ENCODE data around the gene TOMM40L. TPM values are rescaled to one million over a fixed set of nuclear protein-coding genes. Genes with fewer than 3 reads are reported as not detected.

TOMM40L gene
- total RNA-seq, 1 experiment from 2014 or later = 6.7 TPM

DNA sequence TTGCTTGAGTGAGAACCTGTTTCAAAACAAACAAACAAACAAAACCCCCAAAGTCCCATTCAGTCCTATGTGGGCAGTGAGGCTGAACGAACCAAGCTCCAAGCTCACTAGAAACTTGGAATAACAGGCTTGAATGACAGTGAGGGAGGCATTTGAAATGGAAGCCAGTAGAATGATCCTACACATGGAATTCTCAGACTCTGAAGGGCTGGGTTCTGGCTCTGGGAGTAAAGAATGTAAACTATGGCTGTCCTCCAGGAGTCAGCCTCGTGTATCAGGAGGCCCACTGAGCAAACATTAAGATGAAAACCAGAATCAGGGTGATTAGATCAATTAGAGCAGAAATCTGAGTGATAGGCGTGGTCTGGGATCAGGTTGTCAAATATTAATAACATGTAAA, 47.5 kb downstream of the TOMM40L start:
- Histone ChIP-seq H3K36me3 (ENCODE audit: low read depth) (no peaks in the 10 kb centered on the region), H3K4me3 (no peak overlapping the region), H3K27ac (no peak overlapping the region), H3K9me3 (ENCODE audit: insufficient read depth, low read depth) (no peaks in the 10 kb centered on the region), H3K79me2 (ENCODE audit: low read depth) (no peaks in the 10 kb centered on the region), H3F3A (ENCODE audit: insufficient read depth, low read depth) (no peaks in the 10 kb centered on the region), H3K4me2 (no peak overlapping the region), H3K27me3 (ENCODE audit: insufficient read depth, low read depth) (no peaks in the 10 kb centered on the region; the same call in 1 of the 2 replicates), H3K4me1 (replicated peaks; ENCODE audit: insufficient read depth) (no peaks in the 10 kb centered on the region), H4K20me1 (ENCODE audit: insufficient read depth) (no peaks in the 10 kb centered on the region), H3K9me2 (ENCODE audit: insufficient read depth) (no peaks in the 10 kb centered on the region), H2AFZ (no peak overlapping the region)
- CTCF ChIA-PET = no interaction called here
- POLR2A ChIA-PET (ENCODE audit: unreplicated experiment) = no interaction called here
- no TSS peak for BruUV-seq (replicated peaks)
- no peak for DNase-seq
- TF ChIP-seq, protein P1, sequence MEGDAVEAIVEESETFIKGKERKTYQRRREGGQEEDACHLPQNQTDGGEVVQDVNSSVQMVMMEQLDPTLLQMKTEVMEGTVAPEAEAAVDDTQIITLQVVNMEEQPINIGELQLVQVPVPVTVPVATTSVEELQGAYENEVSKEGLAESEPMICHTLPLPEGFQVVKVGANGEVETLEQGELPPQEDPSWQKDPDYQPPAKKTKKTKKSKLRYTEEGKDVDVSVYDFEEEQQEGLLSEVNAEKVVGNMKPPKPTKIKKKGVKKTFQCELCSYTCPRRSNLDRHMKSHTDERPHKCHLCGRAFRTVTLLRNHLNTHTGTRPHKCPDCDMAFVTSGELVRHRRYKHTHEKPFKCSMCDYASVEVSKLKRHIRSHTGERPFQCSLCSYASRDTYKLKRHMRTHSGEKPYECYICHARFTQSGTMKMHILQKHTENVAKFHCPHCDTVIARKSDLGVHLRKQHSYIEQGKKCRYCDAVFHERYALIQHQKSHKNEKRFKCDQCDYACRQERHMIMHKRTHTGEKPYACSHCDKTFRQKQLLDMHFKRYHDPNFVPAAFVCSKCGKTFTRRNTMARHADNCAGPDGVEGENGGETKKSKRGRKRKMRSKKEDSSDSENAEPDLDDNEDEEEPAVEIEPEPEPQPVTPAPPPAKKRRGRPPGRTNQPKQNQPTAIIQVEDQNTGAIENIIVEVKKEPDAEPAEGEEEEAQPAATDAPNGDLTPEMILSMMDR (conservative IDR thresholded peaks at IDR 0.05) = no peak
- TF ChIP-seq EZH2 (IDR thresholded peaks at IDR 0.05; ENCODE audit: low read depth) = no peak
- intact Hi-C loops (cut with micrococcal nuclease; ENCODE audit: unreplicated experiment) = no loop called here

DNA sequence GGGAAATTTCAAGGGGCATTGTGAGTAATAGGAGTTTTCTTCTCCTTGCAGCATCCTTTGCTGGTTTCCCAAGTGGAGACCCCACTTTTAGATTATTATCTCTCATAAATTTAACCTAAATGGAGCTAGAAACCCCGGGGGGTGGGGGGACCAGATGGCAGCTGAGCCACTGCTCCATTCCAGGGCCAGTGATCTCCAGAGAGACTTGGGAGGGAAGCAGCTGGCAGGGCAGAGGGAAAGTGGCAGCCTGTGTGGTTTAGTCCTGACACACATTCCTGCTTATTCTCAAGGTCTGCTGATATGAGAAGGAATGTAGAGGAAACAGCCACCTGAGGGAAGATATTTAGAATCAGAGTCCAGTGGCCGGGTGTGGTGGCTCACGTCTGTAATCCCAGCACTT, 49.0 kb downstream of the TOMM40L start:
- Histone ChIP-seq H3K4me2 (no peak overlapping the region), H3K4me3 (no peak overlapping the region), H3K27me3 (ENCODE audit: insufficient read depth, low read depth) (peaks cover 7% of the 10 kb centered on the region; the same call in 1 of the 2 replicates), H4K20me1 (ENCODE audit: insufficient read depth) (no peaks in the 10 kb centered on the region), H3K9me3 (ENCODE audit: insufficient read depth, low read depth) (no peaks in the 10 kb centered on the region), H3K9me2 (ENCODE audit: insufficient read depth) (no peaks in the 10 kb centered on the region), H3K27ac (no peak overlapping the region), H2AFZ (no peak overlapping the region), H3F3A (ENCODE audit: insufficient read depth, low read depth) (no peaks in the 10 kb centered on the region), H3K36me3 (ENCODE audit: low read depth) (no peaks in the 10 kb centered on the region), H3K79me2 (ENCODE audit: low read depth) (no peaks in the 10 kb centered on the region), H3K4me1 (replicated peaks; ENCODE audit: insufficient read depth) (no peaks in the 10 kb centered on the region)
- no TSS peak for BruUV-seq (replicated peaks)
- no peak for DNase-seq
- TF ChIP-seq, protein P1 (conservative IDR thresholded peaks at IDR 0.05) = no peak
- TF ChIP-seq EZH2 (IDR thresholded peaks at IDR 0.05; ENCODE audit: low read depth) = no peak
- CTCF ChIA-PET = no interaction called here
- POLR2A ChIA-PET (ENCODE audit: unreplicated experiment) = no interaction called here
- intact Hi-C loops (cut with micrococcal nuclease; ENCODE audit: unreplicated experiment) = no loop called here

Small RNAs within 50 kb of the gene (microRNA-seq; reads per million reads assigned to microRNA genes)
- not detected for gene MIR5187 (ENCODE audit: borderline number of aligned reads, borderline replicate concordance)

Other genes starting within 250 kb of the TOMM40L start
- gene F11R, start 204.9 kb upstream of the TOMM40L start, total RNA-seq (2021) = 99.9 and 117 TPM in 2 replicates
- 51.4 and 70.8 TPM in 2 replicates for gene TSTD1, start 187.1 kb upstream of the TOMM40L start, total RNA-seq (2021)
- gene USF1, start 180.1 kb upstream of the TOMM40L start, total RNA-seq (2021) = 34.8 and 43.2 TPM in 2 replicates
- 0.46 and 0.65 TPM in 2 replicates for gene ARHGAP30, start 156.2 kb upstream of the TOMM40L start, total RNA-seq (2021)
- 8.8 and 9.0 TPM in 2 replicates for gene NECTIN4, start 136.5 kb upstream of the TOMM40L start, total RNA-seq (2021)
- 5.6 and 7.4 TPM in 2 replicates for gene KLHDC9, start 127.7 kb upstream of the TOMM40L start, total RNA-seq (2021)
- gene PFDN2, start 108.0 kb upstream of the TOMM40L start, total RNA-seq (2021) = 68.2 and 74.4 TPM in 2 replicates
- 25.9 and 26.8 TPM in 2 replicates for gene NIT1, start 108.0 kb upstream of the TOMM40L start, total RNA-seq (2021)
- gene DEDD, start 93.4 kb upstream of the TOMM40L start, total RNA-seq (2021) = 26.7 and 29.8 TPM in 2 replicates
- 74.2 and 74.9 TPM in 2 replicates for gene UFC1, start 72.1 kb upstream of the TOMM40L start, total RNA-seq (2021)
- 32.3 and 34.8 TPM in 2 replicates for gene USP21, start 66.6 kb upstream of the TOMM40L start, total RNA-seq (2021)
- gene PPOX, start 59.6 kb upstream of the TOMM40L start, total RNA-seq (2021) = 23.1 and 26.4 TPM in 2 replicates
- 35.5 and 47.8 TPM in 2 replicates for gene B4GALT3, start 48.6 kb upstream of the TOMM40L start, total RNA-seq (2021)
- gene ADAMTS4, start 27.0 kb upstream of the TOMM40L start, total RNA-seq (2021) = 0.08 TPM in 1 of 2 replicates, not detected in the other
- 99.5 and 107 TPM in 2 replicates for gene NDUFS2, start 23.7 kb upstream of the TOMM40L start, total RNA-seq (2021)
- gene FCER1G, start 10.8 kb upstream of the TOMM40L start, total RNA-seq (2021) = 1.3 TPM in 1 of 2 replicates, not detected in the other
- gene APOA2, start 2.4 kb upstream of the TOMM40L start, total RNA-seq (2021) = not detected in 2 replicates
- gene NR1I3, start 12.1 kb downstream of the TOMM40L start, total RNA-seq (2021) = not detected in 2 replicates
- gene PCP4L1, start 32.7 kb downstream of the TOMM40L start, total RNA-seq (2021) = not detected in 2 replicates
- 0.39 and 0.43 TPM in 2 replicates for gene MPZ, start 83.9 kb downstream of the TOMM40L start, total RNA-seq (2021)
- 215 and 216 TPM in 2 replicates for gene SDHC, start 88.3 kb downstream of the TOMM40L start, total RNA-seq (2021)
- 1.5 TPM in 1 of 2 replicates, not detected in the other for gene CFAP126, start 141.8 kb downstream of the TOMM40L start, total RNA-seq (2021)